GM12874 (cell line): ENCODE measurements around the gene BMPR1B.

Source experiments
- CTCF ChIP-seq: IDR thresholded peaks from 2 replicates; pipeline ENCODE4 v1.5.1; 2011; ENCODE audit warnings: low read depth, mild to moderate bottlenecking, control low read depth, low read length, moderate library complexity; ENCODE audit not compliant: insufficient read depth

The BMPR1B gene

DNA sequence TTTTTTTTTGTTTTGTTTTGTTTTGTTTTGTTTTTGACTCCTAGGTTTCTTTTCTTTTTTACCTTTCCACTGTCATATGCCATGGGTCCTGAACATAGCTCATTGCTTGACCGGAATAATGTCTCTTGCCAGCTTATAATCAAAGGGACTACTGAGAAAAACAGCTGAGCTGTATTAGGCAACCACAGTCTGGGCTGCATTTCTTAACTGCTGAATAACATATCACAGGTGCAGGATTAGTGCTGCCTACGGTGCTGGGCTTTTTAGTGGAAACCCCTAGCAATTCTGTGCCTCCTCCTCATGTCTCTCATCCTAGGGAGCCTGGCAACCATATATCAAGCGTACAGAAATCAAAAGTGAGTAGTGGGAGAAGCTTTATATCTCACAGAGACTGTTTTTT, 333.5 kb downstream of the BMPR1B start:
- no peak for TF ChIP-seq CTCF

DNA sequence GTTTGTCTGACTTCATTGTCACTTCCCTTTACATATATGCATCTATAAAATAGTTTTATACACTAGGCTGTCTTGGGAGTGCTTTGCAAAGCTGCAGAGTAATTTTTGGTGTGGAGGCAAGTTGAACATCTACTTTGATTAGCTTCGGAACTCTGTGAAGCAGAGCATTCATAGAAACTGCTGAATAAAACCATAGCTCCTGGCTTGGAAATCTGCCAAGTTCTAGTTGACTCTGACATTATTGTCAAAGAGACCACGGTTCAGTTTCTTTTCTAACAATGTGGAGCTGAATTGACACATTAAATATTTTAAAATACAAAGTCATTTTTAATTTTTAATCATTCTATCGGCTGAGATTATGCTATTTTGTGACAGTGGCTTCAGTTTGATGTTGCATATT, 335.0 kb downstream of the BMPR1B start:
- no peak for TF ChIP-seq CTCF

DNA sequence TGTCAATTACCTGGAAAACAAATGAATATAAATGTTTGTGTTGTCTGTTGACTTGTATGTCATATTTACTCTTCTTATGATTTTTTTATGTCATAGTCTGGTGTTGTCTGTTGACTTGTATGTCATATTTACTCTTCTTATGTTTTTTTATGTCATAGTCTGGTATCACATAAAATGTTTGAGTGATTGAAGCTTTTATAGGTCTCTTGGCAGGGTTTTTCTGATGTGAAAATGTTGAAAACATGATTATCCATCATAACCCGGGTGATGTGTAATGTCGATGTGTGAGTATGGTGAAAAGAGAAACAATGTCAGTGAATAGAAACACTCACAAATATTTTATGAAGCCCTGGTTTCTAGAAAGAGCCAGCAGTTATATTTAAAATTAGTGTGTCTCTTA, 335.7 kb downstream of the BMPR1B start:
- no peak for TF ChIP-seq CTCF

DNA sequence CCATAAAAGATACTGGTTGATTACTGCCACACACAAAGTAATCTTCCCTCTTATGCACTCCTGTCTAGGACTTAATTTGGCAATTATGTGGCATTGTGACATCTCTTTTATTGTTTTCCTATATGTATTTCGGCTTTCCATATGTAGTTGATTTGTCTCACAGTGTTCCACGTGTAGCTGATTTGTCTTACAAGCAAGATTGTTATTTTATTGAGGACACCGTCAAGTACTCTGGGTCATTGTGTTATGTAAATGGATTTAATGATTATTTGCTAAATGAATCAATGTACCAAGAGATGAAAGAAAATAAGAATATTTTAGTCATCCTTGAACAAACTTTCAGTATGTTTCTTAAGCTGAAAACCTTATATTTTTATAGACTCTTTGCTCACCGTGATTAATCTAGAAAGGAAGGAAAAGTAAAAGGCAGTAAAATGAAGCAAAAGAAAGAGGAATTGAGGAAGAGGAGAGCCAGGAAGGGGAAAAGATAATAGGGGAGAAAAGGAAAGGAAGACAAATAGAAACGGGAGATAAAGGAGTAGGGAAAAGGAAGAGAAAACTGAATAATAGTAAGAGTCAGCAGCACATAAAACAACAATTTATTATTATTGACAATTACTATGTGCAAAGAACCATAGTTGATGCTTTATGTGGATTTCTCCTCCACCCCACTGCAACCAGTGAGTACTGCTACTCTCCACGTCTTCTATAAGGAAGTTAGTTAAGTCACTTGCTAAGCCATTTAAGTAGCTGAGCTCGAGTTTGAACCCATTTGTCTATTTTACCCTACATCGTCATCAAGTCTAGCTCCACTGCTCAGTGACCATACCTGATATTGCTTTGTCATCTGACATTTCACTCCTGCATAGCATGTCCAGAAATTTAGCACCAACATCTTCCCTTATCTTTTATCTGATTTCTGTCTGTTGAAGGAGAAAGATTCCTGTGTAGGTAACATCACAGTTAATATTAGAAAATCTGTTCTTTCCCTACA, 336.5 kb downstream of the BMPR1B start:
- no peak for TF ChIP-seq CTCF

GRCh38 chr4:95095348-95095974, 337.7 kb downstream of the BMPR1B start:
- no peak for TF ChIP-seq CTCF

DNA sequence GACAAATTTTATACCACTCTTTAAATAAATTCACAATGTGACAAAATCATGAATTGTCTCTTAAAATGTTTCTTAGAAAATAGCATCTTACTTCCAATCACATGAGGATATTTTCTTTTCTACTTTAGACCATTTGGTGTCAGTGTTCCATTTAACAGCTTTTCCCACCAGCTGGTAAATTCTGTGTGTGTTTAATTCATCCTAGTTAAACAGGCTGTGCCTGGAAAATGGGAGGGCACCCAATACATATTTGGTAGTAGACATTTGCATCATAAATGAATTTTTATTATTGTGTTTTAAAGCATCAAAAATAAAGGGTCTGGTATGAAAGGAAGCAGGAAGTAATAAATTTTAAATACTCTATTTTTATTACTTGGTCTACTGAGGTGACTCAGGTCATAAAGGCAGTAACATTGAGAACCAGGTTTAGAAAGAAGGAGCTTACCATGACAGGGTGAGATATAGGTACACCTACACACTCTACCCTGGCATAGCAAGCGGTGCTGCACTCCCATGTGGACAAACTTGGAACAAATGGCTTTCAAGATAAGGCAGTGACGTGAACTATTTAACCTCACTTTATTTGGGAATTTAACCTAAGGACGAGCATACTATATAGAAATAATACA, 344.5 kb downstream of the BMPR1B start:
- no peak for TF ChIP-seq CTCF

DNA sequence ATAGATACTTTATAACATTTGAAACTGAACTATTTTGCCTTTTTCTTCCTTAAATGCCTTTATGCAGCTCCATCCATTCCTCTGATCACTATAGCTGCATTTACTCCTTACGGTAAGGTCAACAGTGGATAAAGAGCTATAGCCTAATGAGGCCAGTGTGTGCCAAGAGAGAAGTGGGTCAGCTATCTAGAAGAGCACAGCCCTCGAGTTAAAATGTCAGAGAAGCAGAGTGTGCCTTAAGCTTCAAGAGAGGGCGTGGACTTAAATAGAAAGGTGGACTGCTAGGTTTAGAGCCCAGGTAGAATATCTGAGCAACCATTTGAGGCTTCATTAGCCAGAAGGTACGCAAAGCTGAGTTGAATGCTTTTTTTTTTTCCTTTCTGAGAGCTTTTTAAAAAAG, 347.4 kb downstream of the BMPR1B start:
- no peak for TF ChIP-seq CTCF
